SH-SY5Y (cell line): ENCODE measurements around the gene NPBWR2.

Experiments
- GATA2 ChIP-seq: IDR thresholded peaks from 2 replicates; pipeline ENCODE4 v1.6.1; 2011; ENCODE audit warnings: mild to moderate bottlenecking, low read depth, low read length
- GATA3 ChIP-seq: IDR thresholded peaks from 2 replicates; pipeline ENCODE4 v1.6.1; 2011; ENCODE audit warnings: low read depth, mild to moderate bottlenecking, low read length, moderate library complexity

GRCh38 chr20:64053841-64054661 lies 53.3 kb downstream of the NPBWR2 start:
- TF ChIP-seq GATA2 (no peak), GATA3 (no peak)
